ENCODE data around the gene RSBN1. TPM values are rescaled to one million over a fixed set of nuclear protein-coding genes. Genes with fewer than 3 reads are reported as not detected.

The RSBN1 gene
- total RNA-seq, 1 donor from 2014 or later: 21.5 TPM

GRCh38 chr1:113808450-113809195, 3.7 kb downstream of the RSBN1 start:
- H3K27me3 Mint-ChIP-seq (ENCODE audit: low read depth): no peaks in the 10 kb centered on the region
- H3K27ac Mint-ChIP-seq: peak overlapping the region; percentile 3
- peaks cover 46% of the 10 kb centered on the region for H3K4me1 Mint-ChIP-seq (ENCODE audit: low read depth)
- peaks cover 62% of the 10 kb centered on the region for H3K36me3 Mint-ChIP-seq (ENCODE audit: low read depth)
- intact Hi-C loops (cut with micrococcal nuclease): loop anchor here (5.0 kb wide), 1 partner anchor 534 kb away; no protein-coding TSS in a partner anchor
- no peaks in the 10 kb centered on the region for H3K9me3 Mint-ChIP-seq
- no peak for DNase-seq (ENCODE audit: low spot score)
- peak overlapping the region; percentile 17 for H3K4me3 Mint-ChIP-seq (ENCODE audit: low read depth)

- H3K4me1 Mint-ChIP-seq (ENCODE audit: low read depth): peaks cover 61% of the 10 kb centered on the region
- no peak overlapping the region for H3K4me3 Mint-ChIP-seq (ENCODE audit: low read depth)
These were observed 6.6 kb downstream of the RSBN1 start for GRCh38 chr1:113805639-113806038.

GRCh38 chr1:113805256-113805531, 7.1 kb downstream of the RSBN1 start:
- no peak overlapping the region for H3K27ac Mint-ChIP-seq
- peaks cover 9% of the 10 kb centered on the region for H3K9me3 Mint-ChIP-seq
- no peak for DNase-seq (ENCODE audit: low spot score)
- no peak overlapping the region for H3K4me3 Mint-ChIP-seq (ENCODE audit: low read depth)
- intact Hi-C loops (cut with micrococcal nuclease): loop anchor here (5.0 kb wide), 1 partner anchor 537 kb away; no protein-coding TSS in a partner anchor
- peaks cover 62% of the 10 kb centered on the region for H3K4me1 Mint-ChIP-seq (ENCODE audit: low read depth)
- H3K27me3 Mint-ChIP-seq (ENCODE audit: low read depth): no peaks in the 10 kb centered on the region
- peaks cover 72% of the 10 kb centered on the region for H3K36me3 Mint-ChIP-seq (ENCODE audit: low read depth)

More at GRCh38 chr1:113805639-113806038, 6.6 kb downstream of the RSBN1 start:
- Mint-ChIP-seq H3K27me3 (ENCODE audit: low read depth) (no peaks in the 10 kb centered on the region), H3K36me3 (ENCODE audit: low read depth) (peaks cover 72% of the 10 kb centered on the region), H3K27ac (no peak overlapping the region), H3K9me3 (peaks cover 9% of the 10 kb centered on the region)
- intact Hi-C loops (cut with micrococcal nuclease): loop anchor here (5.0 kb wide), 1 partner anchor 537 kb away; no protein-coding TSS in a partner anchor
- no peak for DNase-seq (ENCODE audit: low spot score)

- DNase-seq (ENCODE audit: low spot score): no peak
- intact Hi-C loops (cut with micrococcal nuclease): loop anchor here (5.0 kb wide), 2 partner anchors 47 to 538 kb away; partner anchors contain the start of gene PHTF1
- H3K27me3 Mint-ChIP-seq (ENCODE audit: low read depth): no peaks in the 10 kb centered on the region
- H3K4me3 Mint-ChIP-seq (ENCODE audit: low read depth): no peak overlapping the region
- peaks cover 68% of the 10 kb centered on the region for H3K36me3 Mint-ChIP-seq (ENCODE audit: low read depth)
- H3K9me3 Mint-ChIP-seq: peaks cover 9% of the 10 kb centered on the region
- H3K27ac Mint-ChIP-seq: peak overlapping the region; percentile 40
- peaks cover 58% of the 10 kb centered on the region for H3K4me1 Mint-ChIP-seq (ENCODE audit: low read depth)
These were observed 7.6 kb downstream of the RSBN1 start for GRCh38 chr1:113804421-113805255.

- intact Hi-C loops (cut with micrococcal nuclease): loop anchor here (1.0 to 5.0 kb wide), 2 partner anchors 10 to 45 kb away; partner anchors contain the start of genes PHTF1 and RSBN1
- Mint-ChIP-seq H3K27ac (peak overlapping the region; percentile 52), H3K4me3 (ENCODE audit: low read depth) (no peak overlapping the region), H3K4me1 (ENCODE audit: low read depth) (peaks cover 57% of the 10 kb centered on the region), H3K36me3 (ENCODE audit: low read depth) (peaks cover 63% of the 10 kb centered on the region), H3K9me3 (peaks cover 9% of the 10 kb centered on the region), H3K27me3 (ENCODE audit: low read depth) (no peaks in the 10 kb centered on the region)
- DNase-seq (ENCODE audit: low spot score): no peak
These were observed 9.8 kb downstream of the RSBN1 start for GRCh38 chr1:113802367-113803007.

- H3K36me3 Mint-ChIP-seq (ENCODE audit: low read depth): peaks cover 62% of the 10 kb centered on the region
- H3K27ac Mint-ChIP-seq: no peak overlapping the region
- H3K4me3 Mint-ChIP-seq (ENCODE audit: low read depth): no peak overlapping the region
- H3K4me1 Mint-ChIP-seq (ENCODE audit: low read depth): peaks cover 51% of the 10 kb centered on the region
- DNase-seq (ENCODE audit: low spot score): no peak
- intact Hi-C loops (cut with micrococcal nuclease): loop anchor here (1.0 to 5.0 kb wide), 2 partner anchors 13 to 43 kb away; partner anchors contain the start of gene PHTF1
- no peaks in the 10 kb centered on the region for H3K27me3 Mint-ChIP-seq (ENCODE audit: low read depth)
- H3K9me3 Mint-ChIP-seq: peaks cover 9% of the 10 kb centered on the region
These were observed 11.8 kb downstream of the RSBN1 start for GRCh38 chr1:113800487-113800886.

- DNase-seq (ENCODE audit: low spot score): no peak
- Mint-ChIP-seq H3K27me3 (ENCODE audit: low read depth) (no peaks in the 10 kb centered on the region), H3K4me1 (ENCODE audit: low read depth) (peaks cover 44% of the 10 kb centered on the region), H3K27ac (no peak overlapping the region), H3K36me3 (ENCODE audit: low read depth) (peaks cover 61% of the 10 kb centered on the region), H3K9me3 (peaks cover under 1% of the 10 kb centered on the region), H3K4me3 (ENCODE audit: low read depth) (no peak overlapping the region)
- intact Hi-C loops (cut with micrococcal nuclease): no loop called here
These were observed 14.8 kb downstream of the RSBN1 start for GRCh38 chr1:113797472-113797871.

GRCh38 chr1:113793878-113794834, 18.1 kb downstream of the RSBN1 start:
- H3K27me3 Mint-ChIP-seq (ENCODE audit: low read depth): no peaks in the 10 kb centered on the region
- H3K4me3 Mint-ChIP-seq (ENCODE audit: low read depth): no peak overlapping the region
- DNase-seq (ENCODE audit: low spot score): no peak
- H3K9me3 Mint-ChIP-seq: no peaks in the 10 kb centered on the region
- intact Hi-C loops (cut with micrococcal nuclease): no loop called here
- no peak overlapping the region for H3K27ac Mint-ChIP-seq
- H3K36me3 Mint-ChIP-seq (ENCODE audit: low read depth): peaks cover 70% of the 10 kb centered on the region
- peaks cover 45% of the 10 kb centered on the region for H3K4me1 Mint-ChIP-seq (ENCODE audit: low read depth)

- peaks cover 2% of the 10 kb centered on the region for H3K9me3 Mint-ChIP-seq
- intact Hi-C loops (cut with micrococcal nuclease): no loop called here
These were observed 19.3 kb downstream of the RSBN1 start for GRCh38 chr1:113792986-113793385.

GRCh38 chr1:113792471-113792870, 19.8 kb downstream of the RSBN1 start:
- Mint-ChIP-seq H3K36me3 (ENCODE audit: low read depth) (peaks cover 80% of the 10 kb centered on the region), H3K9me3 (peaks cover 4% of the 10 kb centered on the region), H3K4me1 (ENCODE audit: low read depth) (peaks cover 47% of the 10 kb centered on the region), H3K27me3 (ENCODE audit: low read depth) (no peaks in the 10 kb centered on the region), H3K4me3 (ENCODE audit: low read depth) (no peak overlapping the region), H3K27ac (peak overlapping the region; percentile 50)
- intact Hi-C loops (cut with micrococcal nuclease): no loop called here
- DNase-seq (ENCODE audit: low spot score): no peak

More at GRCh38 chr1:113792986-113793385, 19.3 kb downstream of the RSBN1 start:
- Mint-ChIP-seq H3K27me3 (ENCODE audit: low read depth) (no peaks in the 10 kb centered on the region), H3K36me3 (ENCODE audit: low read depth) (peaks cover 80% of the 10 kb centered on the region), H3K27ac (no peak overlapping the region), H3K4me1 (ENCODE audit: low read depth) (peaks cover 44% of the 10 kb centered on the region), H3K4me3 (ENCODE audit: low read depth) (no peak overlapping the region)
- no peak for DNase-seq (ENCODE audit: low spot score)

GRCh38 chr1:113788802-113789201, 23.5 kb downstream of the RSBN1 start:
- intact Hi-C loops (cut with micrococcal nuclease): loop anchor here (10.0 kb wide), 2 partner anchors 394 to 1084 kb away; partner anchors contain the start of genes MAGI3 and RHOC
- peaks cover 55% of the 10 kb centered on the region for H3K4me1 Mint-ChIP-seq (ENCODE audit: low read depth)
- H3K4me3 Mint-ChIP-seq (ENCODE audit: low read depth): no peak overlapping the region
- H3K9me3 Mint-ChIP-seq: peaks cover 4% of the 10 kb centered on the region
- H3K27me3 Mint-ChIP-seq (ENCODE audit: low read depth): no peaks in the 10 kb centered on the region
- peaks cover 63% of the 10 kb centered on the region for H3K36me3 Mint-ChIP-seq (ENCODE audit: low read depth)
- no peak overlapping the region for H3K27ac Mint-ChIP-seq
- DNase-seq (ENCODE audit: low spot score): no peak
